HepG2 (cell line): ENCODE measurements around the gene PSMB10. TPM values are rescaled to one million over a fixed set of nuclear protein-coding genes. Genes with fewer than 3 reads are reported as not detected.

ENCODE experiments used
- CCDC6 ChIP-seq: sonication (generic); formaldehyde crosslinking; IDR thresholded peaks from 2 replicates; pipeline ENCODE4 v1.8.1; 2022; ENCODE audit warnings: mild to moderate bottlenecking, missing genetic modification reagents, moderate library complexity
- CHCHD3 ChIP-seq: sonication (generic); formaldehyde crosslinking; IDR thresholded peaks from 2 replicates; pipeline ENCODE4 v1.8.0; 2022; ENCODE audit warnings: mild to moderate bottlenecking, missing genetic modification reagents, moderate library complexity
- DNMT3B ChIP-seq: conservative IDR thresholded peaks from 2 replicates; pipeline ENCODE4 v1.6.1; 2016; ENCODE audit warnings: missing biosample characterization, control low read depth
- ETV6 ChIP-seq: sonication (generic); formaldehyde crosslinking; conservative IDR thresholded peaks from 2 replicates; pipeline ENCODE4 v1.4.0; 2020; ENCODE audit warnings: missing genetic modification reagents
- HNRNPK ChIP-seq: fragments of 200-400 bp; formaldehyde crosslinking; IDR thresholded peaks from 2 replicates; pipeline ENCODE4 v1.6.1; 2018; ENCODE audit warnings: low read length, low read depth, moderate library complexity, mild to moderate bottlenecking; ENCODE audit not compliant: poor library complexity, severe bottlenecking
- HNRNPLL ChIP-seq: fragments of 200-400 bp; formaldehyde crosslinking; IDR thresholded peaks from 2 replicates; pipeline ENCODE4 v1.6.1; 2017; ENCODE audit warnings: mild to moderate bottlenecking, low read depth, low read length; ENCODE audit not compliant: poor library complexity, severe bottlenecking
- PHF5A ChIP-seq: IDR thresholded peaks from one replicate; pipeline ENCODE4 v1.6.1; 2018; ENCODE audit warnings: low read depth, missing genetic modification reagents; ENCODE audit not compliant: unreplicated experiment
- POLR2AphosphoS5 ChIP-seq: IDR thresholded peaks from 2 replicates; pipeline ENCODE4 v1.6.1; 2012; ENCODE audit warnings: low read depth, low read length
- PRMT3 ChIP-seq: sonication (generic); formaldehyde crosslinking; IDR thresholded peaks from 2 replicates; pipeline ENCODE4 v1.8.1; 2022; ENCODE audit warnings: low read depth, mild to moderate bottlenecking, moderate library complexity, missing genetic modification reagents, borderline replicate concordance
- RAD21 ChIP-seq: fragments of 450-650 bp; formaldehyde crosslinking; IDR thresholded peaks from 2 replicates; pipeline ENCODE4 v1.5.0; 2020; ENCODE audit warnings: mild to moderate bottlenecking
- RFXAP ChIP-seq: sonication (generic); formaldehyde crosslinking; IDR thresholded peaks from 2 replicates; pipeline ENCODE4 v1.4.0; 2020; ENCODE audit warnings: missing genetic modification reagents, borderline replicate concordance
- SOX5 ChIP-seq: IDR thresholded peaks from 2 replicates; pipeline ENCODE4 v1.6.1; 2016; ENCODE audit warnings: borderline replicate concordance
- ZNF207 ChIP-seq: fragments of 450-650 bp; IDR thresholded peaks from 2 replicates; pipeline ENCODE4 v1.6.1; 2016; ENCODE audit warnings: antibody characterized with exemption, borderline replicate concordance
- ZNF350 ChIP-seq: sonication (generic); formaldehyde crosslinking; IDR thresholded peaks from 2 replicates; pipeline ENCODE4 v1.4.0; 2020; ENCODE audit warnings: mild to moderate bottlenecking, low read depth, missing genetic modification reagents, borderline replicate concordance
- ZNF569 ChIP-seq: sonication (generic); formaldehyde crosslinking; IDR thresholded peaks from 2 replicates; pipeline ENCODE4 v1.5.0; 2020; ENCODE audit warnings: mild to moderate bottlenecking, missing genetic modification reagents, moderate library complexity, borderline replicate concordance
- polyA plus RNA-seq, 8 experiments: library from polyadenylated mRNA; depleted of rRNA in 3 of 8; stranded (reverse) in 7 of 8; unstranded in 1 of 8; fragments of >200 nt; fragmentation: Illumina TruSeq in 4 of 8; extraction: Trizol in 4 of 8; gene quantifications; 2 replicates each; pipeline versions ENCODE4 v1.2.1 to v1.2.3, GENCODE V29; 2011 to 2016; ENCODE audit warnings: low read depth in 4 of 8, missing spikeins in 1 of 8, mixed read lengths in 1 of 8; ENCODE audit not compliant: insufficient read depth in 1 of 8
- total RNA-seq, 5 experiments: library from RNA; depleted of rRNA; stranded (reverse); fragments of >200 nt; fragmentation: Illumina TruSeq; extraction: Trizol; gene quantifications; 2 replicates each; pipeline ENCODE4 v1.2.3, GENCODE V29; 2016; ENCODE audit warnings: low read depth in 1 of 5
- TF ChIP-seq, protein P1 (sequence below): sonication (generic); formaldehyde crosslinking; IDR thresholded peaks from one replicate; pipeline ENCODE4 v1.5.1; 2020; ENCODE audit warnings: mild to moderate bottlenecking, missing genetic modification reagents; ENCODE audit errors: not compliant biosample characterization
- TF ChIP-seq, protein P2 (sequence below): sonication (generic); formaldehyde crosslinking; IDR thresholded peaks from 2 replicates; pipeline ENCODE4 v1.4.0; 2020; ENCODE audit warnings: mild to moderate bottlenecking, missing genetic modification reagents
- TF ChIP-seq, protein P3 (sequence below): sonication (generic); formaldehyde crosslinking; conservative IDR thresholded peaks from 2 replicates; pipeline ENCODE4 v1.8.1; 2023; ENCODE audit warnings: missing genetic modification reagents

Gene PSMB10
- total and polyA plus RNA-seq, 2 of the 13 experiments (the other 11 are each of a cell fraction or from before 2014, with no cell fraction given), result 12.7 to 65.9 TPM

DNA sequence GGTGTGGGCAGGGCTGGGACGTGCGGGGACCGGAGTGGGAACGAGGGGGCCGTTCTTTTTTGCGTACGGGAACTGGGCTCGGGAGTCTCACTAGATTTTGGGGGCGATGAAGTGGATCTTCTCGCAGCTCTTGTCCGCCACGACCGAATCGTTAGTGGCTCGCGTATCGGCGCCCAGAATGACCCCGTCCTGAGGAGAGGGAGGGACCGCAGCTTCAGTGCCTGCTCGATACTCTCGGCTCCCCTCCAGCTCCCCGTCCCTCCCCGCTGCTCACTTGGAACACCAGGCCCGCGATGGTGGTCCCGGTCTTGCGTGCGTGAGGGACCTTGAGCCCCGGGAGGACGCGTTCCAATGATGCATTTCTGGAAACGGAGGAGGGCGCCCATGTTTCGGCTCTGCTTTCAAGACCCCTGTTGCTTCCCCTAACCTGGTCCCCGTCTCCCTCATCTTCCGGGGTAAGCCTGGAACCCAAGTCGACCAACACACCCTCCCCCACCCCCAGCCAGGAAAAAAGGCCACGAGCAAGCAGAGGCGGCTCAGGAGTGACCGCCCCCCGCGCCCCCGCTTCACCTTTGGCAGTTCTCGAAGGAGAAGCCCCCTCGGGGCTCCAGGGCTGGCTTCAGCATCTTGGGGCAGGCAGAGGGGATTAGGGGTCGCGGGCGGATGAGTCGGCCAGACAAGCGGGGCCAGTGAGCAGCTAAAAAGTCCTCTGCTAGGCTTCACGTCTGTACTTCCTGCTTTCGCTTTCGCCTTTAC lies at the start of gene PSMB10 (continued):
- TF ChIP-seq, protein P1, sequence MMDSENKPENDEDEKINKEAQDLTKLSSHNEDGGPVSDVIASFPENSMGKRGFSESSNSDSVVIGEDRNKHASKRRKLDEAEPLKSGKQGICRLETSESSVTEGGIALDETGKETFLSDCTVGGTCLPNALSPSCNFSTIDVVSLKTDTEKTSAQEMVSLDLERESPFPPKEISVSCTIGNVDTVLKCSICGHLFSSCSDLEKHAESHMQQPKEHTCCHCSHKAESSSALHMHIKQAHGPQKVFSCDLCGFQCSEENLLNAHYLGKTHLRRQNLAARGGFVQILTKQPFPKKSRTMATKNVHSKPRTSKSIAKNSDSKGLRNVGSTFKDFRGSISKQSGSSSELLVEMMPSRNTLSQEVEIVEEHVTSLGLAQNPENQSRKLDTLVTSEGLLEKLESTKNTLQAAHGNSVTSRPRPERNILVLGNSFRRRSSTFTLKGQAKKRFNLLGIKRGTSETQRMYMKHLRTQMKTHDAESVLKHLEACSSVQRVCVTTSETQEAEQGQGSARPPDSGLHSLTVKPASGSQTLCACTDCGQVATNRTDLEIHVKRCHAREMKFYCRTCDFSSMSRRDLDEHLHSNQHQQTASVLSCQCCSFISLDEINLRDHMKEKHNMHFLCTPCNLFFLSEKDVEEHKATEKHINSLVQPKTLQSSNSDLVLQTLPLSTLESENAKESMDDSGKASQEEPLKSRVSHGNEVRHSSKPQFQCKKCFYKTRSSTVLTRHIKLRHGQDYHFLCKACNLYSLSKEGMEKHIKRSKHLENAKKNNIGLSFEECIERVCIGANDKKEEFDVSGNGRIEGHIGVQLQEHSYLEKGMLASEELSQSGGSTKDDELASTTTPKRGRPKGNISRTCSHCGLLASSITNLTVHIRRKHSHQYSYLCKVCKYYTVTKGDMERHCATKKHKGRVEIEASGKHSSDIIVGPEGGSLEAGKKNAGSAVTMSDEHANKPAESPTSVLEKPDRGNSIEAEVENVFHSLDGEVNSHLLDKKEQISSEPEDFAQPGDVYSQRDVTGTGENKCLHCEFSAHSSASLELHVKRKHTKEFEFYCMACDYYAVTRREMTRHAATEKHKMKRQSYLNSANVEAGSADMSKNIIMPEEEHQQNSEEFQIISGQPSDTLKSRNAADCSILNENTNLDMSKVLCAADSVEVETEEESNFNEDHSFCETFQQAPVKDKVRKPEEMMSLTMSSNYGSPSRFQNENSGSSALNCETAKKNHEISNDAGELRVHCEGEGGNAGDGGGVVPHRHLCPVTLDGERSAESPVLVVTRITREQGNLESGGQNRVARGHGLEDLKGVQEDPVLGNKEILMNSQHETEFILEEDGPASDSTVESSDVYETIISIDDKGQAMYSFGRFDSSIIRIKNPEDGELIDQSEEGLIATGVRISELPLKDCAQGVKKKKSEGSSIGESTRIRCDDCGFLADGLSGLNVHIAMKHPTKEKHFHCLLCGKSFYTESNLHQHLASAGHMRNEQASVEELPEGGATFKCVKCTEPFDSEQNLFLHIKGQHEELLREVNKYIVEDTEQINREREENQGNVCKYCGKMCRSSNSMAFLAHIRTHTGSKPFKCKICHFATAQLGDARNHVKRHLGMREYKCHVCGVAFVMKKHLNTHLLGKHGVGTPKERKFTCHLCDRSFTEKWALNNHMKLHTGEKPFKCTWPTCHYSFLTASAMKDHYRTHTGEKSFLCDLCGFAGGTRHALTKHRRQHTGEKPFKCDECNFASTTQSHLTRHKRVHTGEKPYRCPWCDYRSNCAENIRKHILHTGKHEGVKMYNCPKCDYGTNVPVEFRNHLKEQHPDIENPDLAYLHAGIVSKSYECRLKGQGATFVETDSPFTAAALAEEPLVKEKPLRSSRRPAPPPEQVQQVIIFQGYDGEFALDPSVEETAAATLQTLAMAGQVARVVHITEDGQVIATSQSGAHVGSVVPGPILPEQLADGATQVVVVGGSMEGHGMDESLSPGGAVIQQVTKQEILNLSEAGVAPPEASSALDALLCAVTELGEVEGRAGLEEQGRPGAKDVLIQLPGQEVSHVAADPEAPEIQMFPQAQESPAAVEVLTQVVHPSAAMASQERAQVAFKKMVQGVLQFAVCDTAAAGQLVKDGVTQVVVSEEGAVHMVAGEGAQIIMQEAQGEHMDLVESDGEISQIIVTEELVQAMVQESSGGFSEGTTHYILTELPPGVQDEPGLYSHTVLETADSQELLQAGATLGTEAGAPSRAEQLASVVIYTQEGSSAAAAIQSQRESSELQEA, result no peak
- peak; percentile 75; the same call in 1 of the 2 replicates for TF ChIP-seq RFXAP (CRISPR knock-in tag)
- TF ChIP-seq PHF5A, result no peak
- no peak for TF ChIP-seq ZNF207
- TF ChIP-seq SOX5, result no peak
- TF ChIP-seq PRMT3 (CRISPR knock-in tag), result no peak
- no peak for TF ChIP-seq POLR2AphosphoS5
- TF ChIP-seq CCDC6 (CRISPR knock-in tag), result no peak
- peak; percentile 14; the same call in 1 of the 2 replicates for TF ChIP-seq ETV6 (CRISPR knock-in tag)
- TF ChIP-seq CHCHD3 (CRISPR knock-in tag), result 0 out of 2 replicates have a peak, but pooled peaks have one; percentile 1
- TF ChIP-seq, protein P2, sequence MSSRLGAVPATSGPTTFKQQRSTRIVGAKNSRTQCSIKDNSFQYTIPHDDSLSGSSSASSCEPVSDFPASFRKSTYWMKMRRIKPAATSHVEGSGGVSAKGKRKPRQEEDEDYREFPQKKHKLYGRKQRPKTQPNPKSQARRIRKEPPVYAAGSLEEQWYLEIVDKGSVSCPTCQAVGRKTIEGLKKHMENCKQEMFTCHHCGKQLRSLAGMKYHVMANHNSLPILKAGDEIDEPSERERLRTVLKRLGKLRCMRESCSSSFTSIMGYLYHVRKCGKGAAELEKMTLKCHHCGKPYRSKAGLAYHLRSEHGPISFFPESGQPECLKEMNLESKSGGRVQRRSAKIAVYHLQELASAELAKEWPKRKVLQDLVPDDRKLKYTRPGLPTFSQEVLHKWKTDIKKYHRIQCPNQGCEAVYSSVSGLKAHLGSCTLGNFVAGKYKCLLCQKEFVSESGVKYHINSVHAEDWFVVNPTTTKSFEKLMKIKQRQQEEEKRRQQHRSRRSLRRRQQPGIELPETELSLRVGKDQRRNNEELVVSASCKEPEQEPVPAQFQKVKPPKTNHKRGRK (CRISPR knock-in tag), result 0 out of 2 replicates have a peak, but pooled peaks have one; percentile 30
- peak; percentile 16 for TF ChIP-seq HNRNPLL
- TF ChIP-seq ZNF350, result no peak; the same call in 1 of the 2 replicates
- no peak for TF ChIP-seq ZNF569 (CRISPR knock-in tag)
- no peak for TF ChIP-seq RAD21
- no peak for TF ChIP-seq DNMT3B (CRISPR knock-in tag)
- TF ChIP-seq, protein P3, sequence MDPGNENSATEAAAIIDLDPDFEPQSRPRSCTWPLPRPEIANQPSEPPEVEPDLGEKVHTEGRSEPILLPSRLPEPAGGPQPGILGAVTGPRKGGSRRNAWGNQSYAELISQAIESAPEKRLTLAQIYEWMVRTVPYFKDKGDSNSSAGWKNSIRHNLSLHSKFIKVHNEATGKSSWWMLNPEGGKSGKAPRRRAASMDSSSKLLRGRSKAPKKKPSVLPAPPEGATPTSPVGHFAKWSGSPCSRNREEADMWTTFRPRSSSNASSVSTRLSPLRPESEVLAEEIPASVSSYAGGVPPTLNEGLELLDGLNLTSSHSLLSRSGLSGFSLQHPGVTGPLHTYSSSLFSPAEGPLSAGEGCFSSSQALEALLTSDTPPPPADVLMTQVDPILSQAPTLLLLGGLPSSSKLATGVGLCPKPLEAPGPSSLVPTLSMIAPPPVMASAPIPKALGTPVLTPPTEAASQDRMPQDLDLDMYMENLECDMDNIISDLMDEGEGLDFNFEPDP (CRISPR knock-in tag), result peak; percentile 99
- no peak for TF ChIP-seq HNRNPK
